ACHN (cell line): ENCODE measurements around the gene HAO2.

Experiments
- DNase-seq: peaks from one replicate; pipeline ENCODE4 v3.0.0-alpha.2; 2015
- in situ Hi-C: cut with HindIII; loops from 2 replicates; pipeline ENCODE4 v1.10.0; 2017; ENCODE audit warnings: low sequenced_read_pairs, low pct_ligation_motif_present, low pct_unique_long_range_greater_than_20kb

Gene HAO2

GRCh38 chr1:119410961-119411360 lies 42.4 kb downstream of the HAO2 start:
- no peak for DNase-seq
- in situ Hi-C loops = no loop called here

GRCh38 chr1:119414950-119415349 lies 46.4 kb downstream of the HAO2 start, which contains the start of gene HSD3B2:
Gene HSD3B2, plus strand, starts transcription at chr1:119415150. Its CDS starts 270 bp downstream, at chr1:119415420.
- in situ Hi-C loops = no loop called here
- no peak for DNase-seq

- in situ Hi-C loops = no loop called here
- no peak for DNase-seq
Observed at GRCh38 chr1:119416006-119416640, 47.5 kb downstream of the HAO2 start.

- no peak for DNase-seq
- in situ Hi-C loops = no loop called here
Observed at GRCh38 chr1:119419109-119419508, 50.5 kb downstream of the HAO2 start.

GRCh38 chr1:119420638-119421037 lies 52.1 kb downstream of the HAO2 start:
- in situ Hi-C loops = no loop called here
- DNase-seq = no peak

- DNase-seq = no peak
- in situ Hi-C loops = no loop called here
Observed at GRCh38 chr1:119422631-119423030, 54.0 kb downstream of the HAO2 start.

- in situ Hi-C loops = no loop called here
- no peak for DNase-seq
Observed at GRCh38 chr1:119428991-119429390, 60.4 kb downstream of the HAO2 start.

GRCh38 chr1:119429687-119430086 lies 61.1 kb downstream of the HAO2 start:
- in situ Hi-C loops = no loop called here
- no peak for DNase-seq

GRCh38 chr1:119430486-119430885 lies 61.9 kb downstream of the HAO2 start:
- DNase-seq = no peak
- in situ Hi-C loops = no loop called here

GRCh38 chr1:119431836-119432235 lies 63.3 kb downstream of the HAO2 start:
- in situ Hi-C loops = no loop called here
- DNase-seq = no peak

- in situ Hi-C loops = no loop called here
- DNase-seq = no peak
Observed at GRCh38 chr1:119435052-119435451, 66.5 kb downstream of the HAO2 start.

- in situ Hi-C loops = no loop called here
- no peak for DNase-seq
Observed at GRCh38 chr1:119438761-119439160, 70.2 kb downstream of the HAO2 start.

- in situ Hi-C loops = no loop called here
- no peak for DNase-seq
Observed at GRCh38 chr1:119440721-119441307, 72.2 kb downstream of the HAO2 start.

GRCh38 chr1:119442756-119443155 lies 74.2 kb downstream of the HAO2 start:
- in situ Hi-C loops = no loop called here
- no peak for DNase-seq
